Activated CD4-positive, CD25-positive, alpha-beta regulatory T cell treated with anti-CD3 and anti-CD28 coated beads, Interleukin-2, amount 50 U/mL, for 72 hours (primary cell): ENCODE results near the gene CRIM1.

Source experiments
- DNase-seq: peaks from one replicate; pipeline ENCODE4 v3.0.0; 2021

CRIM1 gene

GRCh38 chr2:36587101-36587500, 231.5 kb downstream of the CRIM1 start:
- DNase-seq, result no peak

- no peak for DNase-seq
Measured at GRCh38 chr2:36587556-36587955, 232.0 kb downstream of the CRIM1 start.

- DNase-seq, result no peak
Measured at GRCh38 chr2:36589230-36589630, 233.7 kb downstream of the CRIM1 start.

GRCh38 chr2:36594849-36595248, 239.3 kb downstream of the CRIM1 start:
- DNase-seq, result no peak

GRCh38 chr2:36596397-36596796, 240.8 kb downstream of the CRIM1 start:
- DNase-seq, result no peak

- no peak for DNase-seq
Measured at GRCh38 chr2:36597003-36597531, 241.5 kb downstream of the CRIM1 start.

GRCh38 chr2:36597532-36598377, 242.2 kb downstream of the CRIM1 start, which contains the start of gene FEZ2:
Gene FEZ2, minus strand, starts transcription at chr2:36598168. Its CDS starts 26 bp downstream, at chr2:36598142.
- DNase-seq, result peak; percentile 78
